Hepatocyte (in vitro differentiated cells): ENCODE measurements around the gene HTN3. TPM values are rescaled to one million over a fixed set of nuclear protein-coding genes. Genes with fewer than 3 reads are reported as not detected.

ENCODE experiments used
- DNase-seq: peaks from one replicate; pipeline ENCODE4 v3.0.0-alpha.2; 2016; ENCODE audit warnings: low spot score
- H2AFZ ChIP-seq: fragments of 200-600 bp; sonication (generic); 2 replicates; pipeline ENCODE4 v1.6.0; 2016; ENCODE audit warnings: antibody characterized with exemption, mild to moderate bottlenecking
- H3K27ac ChIP-seq: fragments of 200-600 bp; sonication (generic); 2 replicates; pipeline ENCODE4 v1.5.1; 2016; ENCODE audit warnings: mild to moderate bottlenecking
- H3K27me3 ChIP-seq: fragments of 200-600 bp; sonication (generic); 2 replicates; pipeline ENCODE4 v1.6.1; 2016
- H3K36me3 ChIP-seq: fragments of 200-600 bp; sonication (generic); replicated peaks from 2 replicates; pipeline ENCODE4 v1.5.1; 2016; ENCODE audit warnings: low read depth; ENCODE audit not compliant: insufficient read depth
- H3K4me1 ChIP-seq: fragments of 200-600 bp; sonication (generic); 2 replicates; pipeline ENCODE4 v1.5.1; 2016; ENCODE audit warnings: mild to moderate bottlenecking, moderate library complexity; ENCODE audit not compliant: insufficient read depth
- H3K4me2 ChIP-seq: fragments of 200-600 bp; sonication (generic); 2 replicates; pipeline ENCODE4 v1.6.0; 2016
- H3K4me3 ChIP-seq: fragments of 200-600 bp; sonication (generic); 2 replicates; pipeline ENCODE4 v1.5.1; 2016; ENCODE audit warnings: mild to moderate bottlenecking
- H3K79me2 ChIP-seq: fragments of 200-600 bp; sonication (generic); 2 replicates; pipeline ENCODE4 v1.6.0; 2017; ENCODE audit warnings: mild to moderate bottlenecking
- H3K9me2 ChIP-seq: fragments of 200-600 bp; sonication (generic); replicated peaks from 2 replicates; pipeline ENCODE4 v1.6.0; 2017; ENCODE audit warnings: mild to moderate bottlenecking; ENCODE audit not compliant: insufficient read depth
- H3K9me3 ChIP-seq: fragments of 200-600 bp; sonication (generic); 2 replicates; pipeline ENCODE4 v1.5.1; 2016; ENCODE audit warnings: low read depth, mild to moderate bottlenecking
- H4K20me1 ChIP-seq: fragments of 200-600 bp; sonication (generic); 2 replicates; pipeline ENCODE4 v1.6.0; 2016; ENCODE audit warnings: mild to moderate bottlenecking; ENCODE audit not compliant: insufficient read depth, poor library complexity, severe bottlenecking
- CTCF ChIP-seq: fragments of 200-600 bp; sonication (generic); IDR thresholded peaks from 2 replicates; pipeline ENCODE4 v1.5.1; 2016; ENCODE audit warnings: antibody characterized with exemption, mild to moderate bottlenecking; ENCODE audit not compliant: poor library complexity
- EZH2 ChIP-seq: fragments of 200-600 bp; sonication (generic); IDR thresholded peaks from 2 replicates; pipeline ENCODE4 v1.6.1; 2016; ENCODE audit warnings: antibody characterized with exemption, mild to moderate bottlenecking, borderline replicate concordance
- EZH2phosphoT487 ChIP-seq: fragments of 200-600 bp; sonication (generic); IDR thresholded peaks from one replicate; pipeline ENCODE4 v1.6.1; 2018; ENCODE audit warnings: antibody characterized with exemption, mild to moderate bottlenecking, low read depth, moderate library complexity; ENCODE audit not compliant: unreplicated experiment, severe bottlenecking
- WGBS: methylation state at CpG from one replicate; pipeline ENCODE4 v1.1.6; 2016; ENCODE audit warnings: low lambda C conversion rate; ENCODE audit errors: missing lambda C conversion rate; 5-methylcytosine and 5-hydroxymethylcytosine counted together
- polyA plus RNA-seq: library from polyadenylated mRNA; unstranded; fragments of >200 nt; fragmentation: Nextera tagmentation; extraction: Ambion mirVana; gene quantifications from 2 replicates; pipeline ENCODE4 v1.2.1, GENCODE V29; 2016
- total RNA-seq: library from RNA; depleted of rRNA; stranded (reverse); fragments of >200 nt; gene quantifications from 2 replicates; pipeline ENCODE4 v1.2.3, GENCODE V29; 2014

Gene HTN3
- total and polyA plus RNA-seq, 2 experiments from 2014 or later, result not detected

GRCh38 chr4:69994782-69995181 is 33.5 kb upstream of the HTN3 start:
- TF ChIP-seq CTCF (no peak), EZH2phosphoT487 (no peak), EZH2 (no peak)
- no peaks in the 10 kb centered on the region for H4K20me1 ChIP-seq
- no peak overlapping the region for H3K27ac ChIP-seq
- no peaks in the 10 kb centered on the region for H3K79me2 ChIP-seq
- 89% methylated on average over 5 of the region's 5 CpGs for WGBS
- no peak overlapping the region for H3K4me3 ChIP-seq
- no peak overlapping the region for H2AFZ ChIP-seq
- H3K36me3 ChIP-seq, result no peaks in the 10 kb centered on the region
- H3K27me3 ChIP-seq, result no peaks in the 10 kb centered on the region
- no peaks in the 10 kb centered on the region for H3K4me1 ChIP-seq
- DNase-seq, result no peak
- H3K4me2 ChIP-seq, result no peak overlapping the region
- no peaks in the 10 kb centered on the region for H3K9me2 ChIP-seq
- H3K9me3 ChIP-seq, result no peaks in the 10 kb centered on the region

GRCh38 chr4:69995526-69996016 is 32.7 kb upstream of the HTN3 start, which contains the start of gene STATH:
Gene STATH (plus strand): TSS chr4:69995966. CDS start chr4:69998438, 2,472 bp downstream.
- H3K9me3 ChIP-seq, result no peaks in the 10 kb centered on the region
- H3K27ac ChIP-seq, result no peak within 1 kb of the TSS
- WGBS, result 68% methylated on average over 3 of the region's 3 CpGs
- H2AFZ ChIP-seq, result no peak within 1 kb of the TSS
- H3K4me2 ChIP-seq, result no peak within 1 kb of the TSS
- H3K79me2 ChIP-seq, result no peaks in the 10 kb centered on the region
- H3K9me2 ChIP-seq, result no peaks in the 10 kb centered on the region
- H3K4me3 ChIP-seq, result no peak within 1 kb of the TSS
- H3K4me1 ChIP-seq, result no peaks in the 10 kb centered on the region
- H3K36me3 ChIP-seq, result no peaks in the 10 kb centered on the region
- H4K20me1 ChIP-seq, result no peaks in the 10 kb centered on the region
- no peak for DNase-seq
- H3K27me3 ChIP-seq, result no peaks in the 10 kb centered on the region
- TF ChIP-seq EZH2phosphoT487, result no peak
- no peak for TF ChIP-seq CTCF
- TF ChIP-seq EZH2, result no peak

- H3K36me3 ChIP-seq, result no peaks in the 10 kb centered on the region
- H3K79me2 ChIP-seq, result no peaks in the 10 kb centered on the region
- WGBS, result 94% methylated on average over 3 of the region's 3 CpGs
- no peak overlapping the region for H3K27ac ChIP-seq
- TF ChIP-seq EZH2phosphoT487 (no peak), CTCF (no peak), EZH2 (no peak)
- no peaks in the 10 kb centered on the region for H3K9me2 ChIP-seq
- no peaks in the 10 kb centered on the region for H3K9me3 ChIP-seq
- no peaks in the 10 kb centered on the region for H3K4me1 ChIP-seq
- no peak overlapping the region for H2AFZ ChIP-seq
- no peak for DNase-seq
- H4K20me1 ChIP-seq, result no peaks in the 10 kb centered on the region
- no peaks in the 10 kb centered on the region for H3K27me3 ChIP-seq
- no peak overlapping the region for H3K4me3 ChIP-seq
- no peak overlapping the region for H3K4me2 ChIP-seq
Measured at GRCh38 chr4:69999420-69999819, 28.8 kb upstream of the HTN3 start.

- H3K36me3 ChIP-seq, result no peaks in the 10 kb centered on the region
- H3K27ac ChIP-seq, result no peak overlapping the region
- H2AFZ ChIP-seq, result no peak overlapping the region
- no peaks in the 10 kb centered on the region for H3K9me3 ChIP-seq
- no peaks in the 10 kb centered on the region for H4K20me1 ChIP-seq
- H3K4me1 ChIP-seq, result no peaks in the 10 kb centered on the region
- H3K79me2 ChIP-seq, result no peaks in the 10 kb centered on the region
- DNase-seq, result no peak
- 69% methylated on average over 1 of the region's 1 CpG for WGBS
- no peaks in the 10 kb centered on the region for H3K27me3 ChIP-seq
- H3K9me2 ChIP-seq, result no peaks in the 10 kb centered on the region
- H3K4me3 ChIP-seq, result no peak overlapping the region
- TF ChIP-seq CTCF, result no peak
- no peak for TF ChIP-seq EZH2phosphoT487
- TF ChIP-seq EZH2, result no peak
- H3K4me2 ChIP-seq, result no peak overlapping the region
Measured at GRCh38 chr4:70000711-70001110, 27.5 kb upstream of the HTN3 start.
